Fibroblast of the aortic adventitia (primary cell): ENCODE measurements around the gene POLR2I. TPM values are rescaled to one million over a fixed set of nuclear protein-coding genes. Genes with fewer than 3 reads are reported as not detected.

ENCODE experiments used
- DNase-seq: peaks from one replicate; pipeline ENCODE4 v3.0.0-alpha.2; 2010; ENCODE audit warnings: low read depth
- H3K4me3 ChIP-seq: 2 replicates; pipeline ENCODE4 v1.5.1; 2011; ENCODE audit warnings: low read depth, mild to moderate bottlenecking, control low read depth, low read length, moderate library complexity
- CTCF ChIP-seq: IDR thresholded peaks from 2 replicates; pipeline ENCODE4 v1.5.1; 2011; ENCODE audit warnings: mild to moderate bottlenecking, low read length, control low read depth, inconsistent platforms; ENCODE audit not compliant: insufficient read depth
- total RNA-seq: library from RNA; depleted of rRNA; stranded (reverse); fragments of >200 nt; gene quantifications from 2 replicates; pipeline ENCODE4 v1.2.3, GENCODE V29; 2012; ENCODE audit warnings: low replicate concordance

The POLR2I gene
- total RNA-seq, 1 donor = 33.2 TPM

- DNase-seq = no peak
- peak overlapping the region; percentile 60 for H3K4me3 ChIP-seq
- TF ChIP-seq CTCF = no peak
Observed at GRCh38 chr19:36128392-36128736, 13.7 kb upstream of the POLR2I start.

DNA sequence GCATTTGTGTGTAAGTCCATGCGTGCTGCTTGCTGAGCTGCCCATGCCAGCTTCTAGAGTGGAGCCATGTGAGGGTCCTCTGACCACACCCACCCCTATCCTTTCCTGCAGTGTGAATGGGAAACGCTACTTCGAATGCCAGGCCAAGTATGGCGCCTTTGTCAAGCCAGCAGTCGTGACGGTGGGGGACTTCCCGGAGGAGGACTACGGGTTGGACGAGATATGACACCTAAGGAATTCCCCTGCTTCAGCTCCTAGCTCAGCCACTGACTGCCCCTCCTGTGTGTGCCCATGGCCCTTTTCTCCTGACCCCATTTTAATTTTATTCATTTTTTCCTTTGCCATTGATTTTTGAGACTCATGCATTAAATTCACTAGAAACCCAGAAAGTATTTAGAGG, 10.9 kb upstream of the POLR2I start:
- DNase-seq = no peak
- H3K4me3 ChIP-seq = no peak overlapping the region
- TF ChIP-seq CTCF = no peak

DNA sequence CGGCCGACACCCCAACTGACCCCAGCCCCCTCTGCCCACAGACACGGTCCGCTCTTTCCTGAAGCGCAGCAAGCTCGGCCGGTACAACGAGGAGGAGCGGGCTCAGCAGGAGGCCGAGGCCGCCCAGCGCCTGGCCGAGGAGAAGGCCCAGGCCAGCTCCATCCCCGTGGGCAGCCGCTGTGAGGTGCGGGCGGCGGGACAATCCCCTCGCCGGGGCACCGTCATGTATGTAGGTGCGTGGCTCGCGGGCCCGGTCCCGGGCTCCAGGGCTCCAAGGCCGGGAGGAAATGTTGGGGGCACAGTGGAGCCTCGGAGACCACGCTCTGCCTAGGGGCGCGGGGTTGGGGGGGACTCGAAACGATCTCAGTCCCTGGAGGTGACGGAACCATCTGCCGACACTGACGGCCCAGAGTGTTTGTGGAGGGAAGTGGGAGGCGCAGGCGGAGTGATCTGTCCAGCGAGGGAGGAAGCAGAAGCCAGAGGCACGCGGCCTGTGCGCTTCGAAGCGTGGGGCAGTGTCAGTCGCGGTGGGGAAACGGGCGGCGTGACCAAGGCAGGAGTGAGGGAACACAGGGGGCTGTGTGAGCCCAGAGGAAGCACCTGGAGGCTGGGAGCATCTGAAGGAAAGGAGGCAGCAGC, 6.9 kb upstream of the POLR2I start:
- H3K4me3 ChIP-seq = no peak overlapping the region
- DNase-seq = no peak
- TF ChIP-seq CTCF = no peak

DNA sequence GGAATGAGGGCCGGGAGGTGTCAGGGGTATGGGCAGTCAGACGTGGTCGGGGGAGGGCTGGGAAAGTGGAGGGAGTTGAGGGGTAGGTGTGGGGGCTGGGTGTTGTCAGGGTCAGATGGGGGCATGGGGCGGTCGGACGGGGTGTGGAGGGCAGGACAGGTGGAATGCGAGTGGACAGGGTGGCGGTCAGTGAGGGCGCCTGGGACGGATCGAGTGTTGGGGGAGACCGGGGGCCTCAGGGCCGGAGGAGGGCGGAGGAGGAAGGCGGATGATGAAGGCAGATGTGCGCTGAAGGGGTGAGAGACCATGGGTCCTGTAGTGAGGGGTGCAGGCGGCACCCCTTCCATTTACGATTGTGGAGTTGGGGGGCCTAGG, 6.3 kb upstream of the POLR2I start:
- no peak for DNase-seq
- TF ChIP-seq CTCF = no peak
- no peak overlapping the region for H3K4me3 ChIP-seq

- no peak overlapping the region for H3K4me3 ChIP-seq
- DNase-seq = no peak
Observed at GRCh38 chr19:36120092-36120983, 5.7 kb upstream of the POLR2I start.

GRCh38 chr19:36116344-36116637, 1.6 kb upstream of the POLR2I start:
- TF ChIP-seq CTCF = no peak
- peak overlapping the region; percentile 82 for H3K4me3 ChIP-seq
- DNase-seq = no peak

More at GRCh38 chr19:36120092-36120983, 5.7 kb upstream of the POLR2I start:
- TF ChIP-seq CTCF = no peak
